Activated T-cell treated with anti-CD3 and anti-CD28 coated beads, Interleukin-2, amount 50 U/mL, for 24 hours (primary cell): ENCODE measurements around the gene P2RY12.

ENCODE experiments used
- DNase-seq: peaks from one replicate; pipeline ENCODE4 v3.0.0-alpha.2; 2020
- H3K27ac Mint-ChIP-seq: 2 replicates; pipeline ENCODE4 v1.8.0; 2020; ENCODE audit warnings: mild to moderate bottlenecking, mixed read lengths
- H3K27me3 Mint-ChIP-seq: 2 replicates; pipeline ENCODE4 v1.8.0; 2020; ENCODE audit warnings: mixed read lengths
- H3K36me3 Mint-ChIP-seq: 2 replicates; pipeline ENCODE4 v1.8.0; 2020; ENCODE audit warnings: low read depth, mixed read lengths
- H3K4me1 Mint-ChIP-seq: 2 replicates; pipeline ENCODE4 v1.8.0; 2020; ENCODE audit warnings: low read depth, mixed read lengths
- H3K4me3 Mint-ChIP-seq: 2 replicates; pipeline ENCODE4 v1.8.0; 2020; ENCODE audit warnings: mild to moderate bottlenecking, moderate library complexity, mixed read lengths
- H3K9me3 Mint-ChIP-seq: 2 replicates; pipeline ENCODE4 v1.8.0; 2020; ENCODE audit warnings: mixed read lengths

The P2RY12 gene

GRCh38 chr3:151331696-151332095 is 52.9 kb downstream of the P2RY12 start:
- no peak for DNase-seq
- Mint-ChIP-seq H3K4me3 (no peak overlapping the region), H3K36me3 (no peaks in the 10 kb centered on the region), H3K27ac (no peak overlapping the region), H3K4me1 (peaks cover 13% of the 10 kb centered on the region), H3K9me3 (no peaks in the 10 kb centered on the region), H3K27me3 (peaks cover 15% of the 10 kb centered on the region)

GRCh38 chr3:151330899-151331298 is 53.7 kb downstream of the P2RY12 start:
- DNase-seq: no peak
- H3K9me3 Mint-ChIP-seq: no peaks in the 10 kb centered on the region
- H3K4me3 Mint-ChIP-seq: no peak overlapping the region
- peaks cover 13% of the 10 kb centered on the region for H3K4me1 Mint-ChIP-seq
- no peak overlapping the region for H3K27ac Mint-ChIP-seq
- no peaks in the 10 kb centered on the region for H3K36me3 Mint-ChIP-seq
- peaks cover 14% of the 10 kb centered on the region for H3K27me3 Mint-ChIP-seq

DNA sequence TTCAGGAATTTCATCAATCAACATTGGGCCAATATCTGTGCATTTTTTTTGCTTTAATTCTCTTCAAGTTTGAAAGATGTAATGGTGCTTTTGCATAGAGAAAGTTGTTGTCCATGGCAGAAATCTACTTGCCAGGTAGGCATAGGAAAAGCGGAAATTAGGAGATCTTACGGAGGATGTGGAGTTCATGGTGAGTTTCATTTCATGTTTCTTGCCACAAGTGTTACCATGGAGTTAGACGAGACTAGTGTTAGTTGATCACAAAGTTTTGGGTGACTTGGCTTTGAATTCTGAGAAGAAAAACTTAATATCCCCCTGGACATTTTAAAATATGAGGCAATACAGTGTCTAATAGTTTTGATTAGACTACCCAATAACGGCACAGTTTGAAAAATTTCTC is 54.2 kb downstream of the P2RY12 start:
- Mint-ChIP-seq H3K27me3 (peaks cover 14% of the 10 kb centered on the region), H3K27ac (no peak overlapping the region), H3K9me3 (no peaks in the 10 kb centered on the region), H3K4me1 (peaks cover 13% of the 10 kb centered on the region), H3K4me3 (no peak overlapping the region), H3K36me3 (no peaks in the 10 kb centered on the region)
- no peak for DNase-seq

- Mint-ChIP-seq H3K27ac (peak within 1 kb of the TSS; percentile 34), H3K27me3 (peaks cover 11% of the 10 kb centered on the region), H3K36me3 (no peaks in the 10 kb centered on the region), H3K9me3 (no peaks in the 10 kb centered on the region), H3K4me1 (peaks cover 13% of the 10 kb centered on the region), H3K4me3 (peak within 1 kb of the TSS; percentile 53)
- DNase-seq: no peak
These were observed 55.2 kb downstream of the P2RY12 start, which contains the start of gene P2RY13 for GRCh38 chr3:151329363-151329762. P2RY13 (minus strand) TSS chr3:151329549; CDS start chr3:151329528, 21 bp downstream.

- Mint-ChIP-seq H3K4me1 (peaks cover 21% of the 10 kb centered on the region), H3K36me3 (no peaks in the 10 kb centered on the region), H3K9me3 (no peaks in the 10 kb centered on the region), H3K27ac (peak overlapping the region; percentile 34), H3K4me3 (peak overlapping the region; percentile 53), H3K27me3 (peaks cover 11% of the 10 kb centered on the region)
- DNase-seq: no peak
These were observed 56.1 kb downstream of the P2RY12 start for GRCh38 chr3:151328298-151328995.

DNA sequence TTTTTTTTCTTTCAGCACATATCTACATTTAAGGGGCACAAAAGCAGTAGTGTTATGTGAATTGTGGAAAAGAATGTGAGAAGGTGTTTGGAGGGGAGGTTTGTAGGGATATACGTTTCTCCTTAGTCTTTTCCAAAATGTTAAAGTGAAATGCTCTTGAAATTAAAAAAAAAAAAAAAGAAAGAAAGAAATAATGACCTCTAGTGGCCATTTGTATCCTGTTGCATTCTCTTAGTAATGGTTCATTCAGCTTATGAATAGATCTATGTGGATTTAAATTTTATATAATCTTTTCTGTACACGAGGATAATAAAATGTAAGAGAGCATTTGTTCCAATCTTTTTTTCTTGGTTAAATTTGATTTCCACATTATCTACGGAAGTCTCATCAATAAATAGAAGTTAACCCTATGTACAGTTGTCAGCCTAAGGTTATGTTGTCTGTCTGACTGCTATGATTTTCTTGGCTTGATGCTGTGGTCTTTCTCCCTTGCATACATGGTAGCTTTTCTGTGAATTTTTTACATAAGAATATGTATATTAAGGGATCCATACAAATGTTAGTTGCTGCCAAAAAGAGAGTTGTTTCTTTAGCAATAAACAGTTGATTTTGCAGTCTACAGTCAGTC is 56.9 kb downstream of the P2RY12 start:
- Mint-ChIP-seq H3K27me3 (peaks cover 11% of the 10 kb centered on the region), H3K4me3 (no peak overlapping the region), H3K4me1 (peaks cover 25% of the 10 kb centered on the region), H3K9me3 (no peaks in the 10 kb centered on the region), H3K27ac (no peak overlapping the region), H3K36me3 (no peaks in the 10 kb centered on the region)
- no peak for DNase-seq

- Mint-ChIP-seq H3K27me3 (peaks cover 4% of the 10 kb centered on the region), H3K4me3 (no peak overlapping the region), H3K27ac (no peak overlapping the region), H3K36me3 (no peaks in the 10 kb centered on the region), H3K4me1 (peaks cover 48% of the 10 kb centered on the region), H3K9me3 (no peaks in the 10 kb centered on the region)
- no peak for DNase-seq
These were observed 62.0 kb downstream of the P2RY12 start for GRCh38 chr3:151322511-151322910.

DNA sequence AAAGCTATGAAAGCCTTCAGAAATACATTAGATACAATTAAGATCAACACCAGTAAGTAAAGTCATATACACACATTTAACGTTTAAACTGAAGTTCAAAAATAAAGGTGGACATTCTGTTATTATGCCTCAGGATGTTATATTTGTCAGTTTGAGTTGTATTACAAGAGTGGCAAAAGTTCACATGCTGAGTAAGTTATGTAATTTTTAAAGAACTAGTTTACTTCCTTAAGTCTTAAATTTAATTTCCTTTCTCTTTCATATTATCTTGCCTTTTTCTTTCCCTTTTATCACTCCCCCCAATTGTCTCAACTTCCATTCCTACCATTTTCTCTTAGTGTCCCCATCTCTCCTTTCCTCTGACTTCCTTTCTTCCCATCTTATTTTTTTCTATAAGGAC is 63.0 kb downstream of the P2RY12 start:
- no peak overlapping the region for H3K4me3 Mint-ChIP-seq
- peaks cover 49% of the 10 kb centered on the region for H3K4me1 Mint-ChIP-seq

DNA sequence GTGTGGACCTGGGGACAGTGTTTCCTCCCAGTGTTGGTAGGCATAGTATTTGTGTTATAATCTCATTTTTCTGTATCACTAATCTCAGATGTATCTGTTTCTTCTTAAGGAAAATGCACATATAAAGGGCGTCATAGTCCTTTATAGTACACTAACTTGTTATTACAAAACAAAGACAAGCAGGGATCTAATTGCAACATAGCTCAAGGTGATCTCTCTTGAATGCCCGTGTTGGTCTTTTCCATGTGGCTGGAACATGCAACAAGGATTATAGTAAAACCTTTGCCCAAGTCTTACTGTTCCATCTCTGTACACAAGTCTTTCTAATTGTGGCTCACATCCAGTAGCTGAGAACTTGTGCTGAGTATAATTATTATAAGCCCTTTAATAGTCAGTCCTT is 64.4 kb downstream of the P2RY12 start:
- peak overlapping the region; percentile 80 for H3K27ac Mint-ChIP-seq
- H3K9me3 Mint-ChIP-seq: no peaks in the 10 kb centered on the region
- no peaks in the 10 kb centered on the region for H3K36me3 Mint-ChIP-seq
- no peak overlapping the region for H3K4me3 Mint-ChIP-seq
- no peaks in the 10 kb centered on the region for H3K27me3 Mint-ChIP-seq
- DNase-seq: no peak
- peaks cover 63% of the 10 kb centered on the region for H3K4me1 Mint-ChIP-seq

More for the DNA sequence above, 63.0 kb downstream of the P2RY12 start:
- H3K36me3 Mint-ChIP-seq: no peaks in the 10 kb centered on the region
- no peaks in the 10 kb centered on the region for H3K9me3 Mint-ChIP-seq
- no peaks in the 10 kb centered on the region for H3K27me3 Mint-ChIP-seq
- DNase-seq: no peak
- no peak overlapping the region for H3K27ac Mint-ChIP-seq

DNA sequence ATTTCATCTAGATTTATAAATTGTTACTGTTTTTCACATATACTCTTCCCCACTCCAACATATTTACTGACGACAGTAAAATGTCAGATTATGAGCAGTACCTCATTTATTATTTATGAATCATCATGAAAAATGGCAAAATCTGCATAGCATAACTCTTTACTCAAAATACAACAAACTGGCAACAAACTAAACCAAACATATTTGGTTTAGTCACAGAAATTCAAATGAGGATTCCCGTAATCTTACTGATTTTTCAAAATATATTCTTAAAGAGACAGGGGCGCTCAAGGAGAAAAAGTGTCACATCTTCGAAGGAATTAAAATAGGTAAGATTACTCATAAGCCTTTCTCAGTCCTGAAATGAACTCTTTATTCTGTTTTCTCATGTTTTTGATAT is 64.9 kb downstream of the P2RY12 start:
- no peaks in the 10 kb centered on the region for H3K36me3 Mint-ChIP-seq
- no peaks in the 10 kb centered on the region for H3K27me3 Mint-ChIP-seq
- peaks cover 66% of the 10 kb centered on the region for H3K4me1 Mint-ChIP-seq
- no peaks in the 10 kb centered on the region for H3K9me3 Mint-ChIP-seq
- no peak for DNase-seq
- peak overlapping the region; percentile 80 for H3K27ac Mint-ChIP-seq
- H3K4me3 Mint-ChIP-seq: no peak overlapping the region

- Mint-ChIP-seq H3K4me1 (peaks cover 66% of the 10 kb centered on the region), H3K36me3 (no peaks in the 10 kb centered on the region), H3K27ac (peak overlapping the region; percentile 57), H3K4me3 (no peak overlapping the region), H3K9me3 (no peaks in the 10 kb centered on the region), H3K27me3 (no peaks in the 10 kb centered on the region)
- DNase-seq: no peak
These were observed 65.6 kb downstream of the P2RY12 start for GRCh38 chr3:151318991-151319390.

- peak overlapping the region; percentile 37 for H3K4me3 Mint-ChIP-seq
- no peaks in the 10 kb centered on the region for H3K9me3 Mint-ChIP-seq
- H3K36me3 Mint-ChIP-seq: no peaks in the 10 kb centered on the region
- H3K4me1 Mint-ChIP-seq: peaks cover 59% of the 10 kb centered on the region
- H3K27me3 Mint-ChIP-seq: no peaks in the 10 kb centered on the region
- peak overlapping the region; percentile 55 for H3K27ac Mint-ChIP-seq
- DNase-seq: no peak
These were observed 66.2 kb downstream of the P2RY12 start for GRCh38 chr3:151318313-151318712.

DNA sequence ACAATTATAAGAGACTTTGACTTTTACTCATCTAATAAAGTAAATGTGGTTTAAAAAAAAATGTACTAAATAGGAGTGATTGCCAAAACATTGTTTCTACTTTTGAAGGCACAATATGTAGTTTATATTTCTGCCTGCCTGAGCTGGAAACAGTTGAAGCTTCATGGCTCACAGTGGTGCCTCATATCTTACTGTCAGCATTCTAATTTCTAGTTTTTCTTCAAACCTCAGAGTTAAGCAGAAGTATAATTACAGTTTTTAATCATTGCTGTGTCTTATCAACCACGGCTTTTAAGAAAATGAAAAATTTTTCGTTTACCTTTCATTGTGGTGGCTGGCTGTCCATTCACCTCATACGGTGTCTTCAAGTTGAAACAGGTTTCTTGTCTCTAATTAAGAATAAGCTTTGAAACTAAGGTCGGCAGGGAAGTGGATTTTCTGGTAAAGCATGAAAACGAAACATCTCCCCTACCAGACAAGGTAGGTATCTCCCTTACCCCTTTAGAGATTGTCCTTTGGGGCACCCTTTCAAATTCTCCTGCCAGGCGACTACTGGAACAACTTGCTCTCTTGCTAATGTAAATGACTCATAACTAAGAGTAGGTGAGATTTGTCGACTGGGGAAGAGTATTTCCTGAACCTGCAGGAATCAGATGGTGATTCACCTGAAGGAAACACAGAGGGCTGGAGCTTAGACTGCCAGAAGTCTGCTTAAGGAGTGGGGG is 68.1 kb downstream of the P2RY12 start, which contains the start of gene GPR87:
Gene GPR87, minus strand, starts transcription at position 554 of the 725 bp plus-strand sequence. CDS start 16,720 bp downstream, outside the sequence.
- Mint-ChIP-seq H3K27me3 (no peaks in the 10 kb centered on the region), H3K27ac (peak within 1 kb of the TSS; percentile 97), H3K9me3 (no peaks in the 10 kb centered on the region), H3K4me3 (peak within 1 kb of the TSS; percentile 65), H3K4me1 (peaks cover 52% of the 10 kb centered on the region), H3K36me3 (no peaks in the 10 kb centered on the region)
- DNase-seq: no peak

- peak overlapping the region; percentile 65 for H3K4me3 Mint-ChIP-seq
- no peaks in the 10 kb centered on the region for H3K36me3 Mint-ChIP-seq
- no peak for DNase-seq
- H3K9me3 Mint-ChIP-seq: no peaks in the 10 kb centered on the region
- peak overlapping the region; percentile 97 for H3K27ac Mint-ChIP-seq
- peaks cover 49% of the 10 kb centered on the region for H3K4me1 Mint-ChIP-seq
- no peaks in the 10 kb centered on the region for H3K27me3 Mint-ChIP-seq
These were observed 68.7 kb downstream of the P2RY12 start for GRCh38 chr3:151315846-151316245.

DNA sequence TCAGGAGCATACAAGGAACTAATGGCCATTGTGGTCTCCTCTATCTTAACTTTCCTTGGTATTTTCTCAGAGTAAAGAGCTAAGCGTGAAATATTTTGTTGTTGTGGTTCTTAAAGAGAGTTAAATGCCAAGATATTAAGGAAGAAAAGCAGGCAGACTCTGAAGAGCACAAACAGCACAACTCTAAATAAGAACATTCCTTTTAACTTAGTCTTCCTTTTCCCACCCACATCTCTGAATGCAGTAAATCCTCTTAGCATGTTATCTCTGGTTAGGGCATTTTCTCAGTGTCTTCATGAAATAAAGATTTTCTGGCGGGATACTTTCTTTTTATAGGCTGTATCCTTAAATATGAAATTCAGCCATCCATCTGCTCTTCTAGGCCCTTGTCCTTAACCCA is 69.4 kb downstream of the P2RY12 start:
- Mint-ChIP-seq H3K4me1 (peaks cover 42% of the 10 kb centered on the region), H3K9me3 (no peaks in the 10 kb centered on the region), H3K4me3 (peak overlapping the region; percentile 65), H3K27ac (peak overlapping the region; percentile 97), H3K36me3 (no peaks in the 10 kb centered on the region), H3K27me3 (no peaks in the 10 kb centered on the region)
- DNase-seq: no peak
